GM18526 (cell line): ENCODE measurements around the gene RAB27B.

Source experiments
- POLR2A ChIP-seq: IDR thresholded peaks from 3 replicates; pipeline ENCODE4 v1.6.1; 2011; ENCODE audit not compliant: insufficient read length; ENCODE audit errors: extremely low read depth

The RAB27B gene

GRCh38 chr18:54914816-54915215, 86.5 kb downstream of the RAB27B start:
- TF ChIP-seq POLR2A = no peak

- no peak for TF ChIP-seq POLR2A
Observed at GRCh38 chr18:54916507-54916906, 88.2 kb downstream of the RAB27B start.

- TF ChIP-seq POLR2A = no peak
Observed at GRCh38 chr18:54918060-54918459, 89.8 kb downstream of the RAB27B start.

GRCh38 chr18:54919412-54919811, 91.1 kb downstream of the RAB27B start:
- TF ChIP-seq POLR2A = no peak

GRCh38 chr18:54923339-54923956, 95.2 kb downstream of the RAB27B start:
- no peak for TF ChIP-seq POLR2A

- no peak for TF ChIP-seq POLR2A
Observed at GRCh38 chr18:54924948-54925347, 96.7 kb downstream of the RAB27B start.

- no peak for TF ChIP-seq POLR2A
Observed at GRCh38 chr18:54926593-54927325, 98.5 kb downstream of the RAB27B start.

- TF ChIP-seq POLR2A = no peak
Observed at GRCh38 chr18:54928236-54928635, 100.0 kb downstream of the RAB27B start.

GRCh38 chr18:54931152-54931551, 102.9 kb downstream of the RAB27B start:
- TF ChIP-seq POLR2A = no peak

GRCh38 chr18:54932472-54932871, 104.2 kb downstream of the RAB27B start:
- no peak for TF ChIP-seq POLR2A

- TF ChIP-seq POLR2A = no peak
Observed at GRCh38 chr18:54938506-54938905, 110.2 kb downstream of the RAB27B start.

- TF ChIP-seq POLR2A = no peak
Observed at GRCh38 chr18:54939361-54939917, 111.2 kb downstream of the RAB27B start.

- TF ChIP-seq POLR2A = no peak
Observed at GRCh38 chr18:54942144-54942543, 113.9 kb downstream of the RAB27B start.

- TF ChIP-seq POLR2A = no peak
Observed at GRCh38 chr18:54942569-54942968, 114.3 kb downstream of the RAB27B start.
